Measurements from ENCODE around the gene PIEZO1. TPM values are rescaled to one million over a fixed set of nuclear protein-coding genes. Genes with fewer than 3 reads are reported as not detected.

PIEZO1 gene
- total RNA-seq, 2 donors from 2014 or later = 272 to 318 TPM

DNA sequence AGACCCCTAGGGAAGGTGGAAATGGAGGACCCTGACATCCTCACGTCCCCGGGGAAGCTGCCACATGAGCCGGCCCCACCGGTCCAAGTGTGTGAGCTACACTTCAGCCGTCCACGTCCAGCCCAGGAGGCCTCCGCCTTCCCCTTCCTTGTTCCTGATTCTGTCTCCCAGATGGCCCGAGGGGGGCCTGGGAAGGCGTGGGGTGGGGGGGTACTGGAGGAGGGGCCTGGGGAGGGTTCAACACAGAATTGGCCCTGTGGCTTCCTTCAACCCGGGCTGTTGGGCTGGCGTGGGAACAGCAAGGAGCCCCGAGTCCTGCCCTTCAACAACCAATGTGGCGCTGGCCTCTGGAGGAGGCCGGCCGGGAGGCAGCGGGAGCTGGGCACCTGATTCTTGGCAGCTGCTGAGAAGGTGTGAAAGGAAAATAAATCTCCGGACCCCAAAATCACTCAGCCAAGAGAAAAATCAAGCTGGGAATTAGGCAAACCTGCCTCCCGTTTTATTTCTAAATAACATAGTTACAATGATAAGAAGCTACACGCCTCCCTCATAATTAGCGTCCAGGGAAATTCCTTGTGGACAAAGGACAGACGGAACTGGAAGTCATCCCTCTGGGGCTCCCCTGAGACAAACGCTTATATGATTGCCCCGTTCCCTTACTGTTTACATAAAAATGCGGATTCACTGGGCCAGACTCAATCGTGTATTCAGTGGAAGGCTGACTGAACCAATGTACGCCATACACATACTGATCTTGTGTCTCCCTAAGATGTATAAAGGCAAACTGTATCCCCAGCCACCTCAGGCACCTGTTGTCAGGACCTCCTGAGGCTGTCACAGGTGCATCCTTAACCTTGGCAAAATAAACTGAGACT lies 28.5 kb upstream of the PIEZO1 start:
- Mint-ChIP-seq H3K27ac (no peak overlapping the region), H3K36me3 (ENCODE audit: low read depth) (no peaks in the 10 kb centered on the region), H3K4me1 (peaks cover 9% of the 10 kb centered on the region), H3K27me3 (no peaks in the 10 kb centered on the region), H3K4me3 (no peak overlapping the region)
- ATAC-seq = no peak
- no peak for DNase-seq
- H3K9me3 ChIP-seq (ENCODE audit: control insufficient read depth, low read length, poor library complexity, severe bottlenecking) = no peaks in the 10 kb centered on the region

DNA sequence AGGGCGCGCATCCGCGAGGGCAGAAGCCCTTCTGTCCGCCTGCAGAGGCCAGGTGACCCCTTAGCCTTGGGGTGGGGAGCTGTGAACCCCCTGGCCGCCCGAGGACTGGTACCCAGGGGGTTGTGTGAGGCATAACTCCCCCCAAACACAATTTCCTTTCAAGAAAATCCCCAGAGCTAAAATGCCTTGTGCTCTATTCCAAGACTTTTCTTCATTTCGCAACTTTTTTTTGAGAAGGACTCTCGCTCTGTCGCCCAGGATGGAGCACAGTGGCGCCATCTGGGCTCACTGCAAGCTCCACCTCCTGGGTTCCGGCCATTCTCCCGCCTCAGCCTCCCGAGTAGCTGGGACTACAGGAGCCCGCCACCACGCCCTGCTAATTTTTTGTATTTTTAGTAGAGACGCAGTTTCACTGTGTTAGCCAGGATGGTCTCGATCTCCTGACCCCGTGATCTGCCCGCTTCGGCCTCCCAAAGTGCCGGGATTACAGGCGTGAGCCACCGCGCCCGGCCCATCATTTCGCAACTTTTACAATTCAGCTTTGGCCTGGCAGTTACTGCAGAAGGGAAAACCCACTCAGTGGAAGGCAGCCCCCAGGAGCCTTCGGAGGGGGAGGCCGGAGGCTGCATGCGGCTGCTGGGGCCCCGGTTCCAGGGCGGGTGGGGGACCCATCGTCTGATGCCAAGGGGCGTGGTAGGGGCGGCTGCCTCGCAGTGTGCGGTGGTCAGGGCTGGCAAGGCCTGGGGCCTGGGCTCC lies 27.7 kb upstream of the PIEZO1 start:
- no peak for ATAC-seq
- no peaks in the 10 kb centered on the region for H3K9me3 ChIP-seq (ENCODE audit: control insufficient read depth, low read length, poor library complexity, severe bottlenecking)
- H3K4me1 Mint-ChIP-seq = peaks cover 12% of the 10 kb centered on the region
- no peak for DNase-seq
- H3K4me3 Mint-ChIP-seq = peak overlapping the region; percentile 60
- no peaks in the 10 kb centered on the region for H3K27me3 Mint-ChIP-seq
- H3K27ac Mint-ChIP-seq = no peak overlapping the region
- H3K36me3 Mint-ChIP-seq (ENCODE audit: low read depth) = no peaks in the 10 kb centered on the region

DNA sequence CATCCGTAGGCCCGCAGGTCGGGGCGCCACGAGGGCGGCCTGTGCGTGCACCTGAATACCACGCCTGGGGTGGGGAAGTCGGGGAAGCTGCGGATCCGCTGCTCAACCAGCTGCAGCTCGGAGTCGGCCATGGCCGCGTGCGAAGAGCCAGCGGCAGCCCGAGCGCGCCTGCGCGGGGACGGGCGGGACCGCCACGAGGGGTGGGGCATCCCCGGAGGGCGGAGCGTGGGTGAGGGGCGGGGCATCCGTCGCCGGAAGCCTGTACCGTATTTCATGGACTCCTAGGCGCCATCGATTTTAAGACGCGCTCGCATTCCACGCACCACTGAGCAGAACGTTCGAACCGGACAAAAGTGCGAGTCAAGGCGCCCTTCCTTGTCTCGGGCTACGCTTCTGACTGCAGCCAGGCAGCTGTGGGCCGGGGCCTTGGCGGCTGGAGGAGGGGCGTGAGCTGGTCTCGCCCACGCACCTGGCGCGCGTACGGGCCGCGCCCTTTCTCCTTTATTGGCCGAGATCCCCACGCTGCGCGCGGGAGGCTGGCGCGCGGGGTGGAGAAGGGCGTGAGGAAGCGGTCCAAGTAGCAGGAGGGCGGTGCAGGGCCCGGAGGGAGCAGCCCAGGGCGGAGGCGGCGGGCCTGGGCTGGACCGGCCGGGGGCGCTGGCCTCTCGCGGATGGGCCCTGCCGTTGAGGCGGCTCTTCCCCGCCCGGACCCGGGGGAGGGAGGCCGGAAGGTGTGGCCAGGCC lies 26.9 kb upstream of the PIEZO1 start, which contains the start of gene APRT:
Gene APRT (minus strand): TSS at position 160 of the 744 bp plus-strand sequence. CDS start 29 bp downstream, at position 131.
- peaks cover 12% of the 10 kb centered on the region for H3K4me1 Mint-ChIP-seq
- peak within 1 kb of the TSS; percentile 96 for H3K4me3 Mint-ChIP-seq
- no peaks in the 10 kb centered on the region for H3K27me3 Mint-ChIP-seq
- peak within 1 kb of the TSS; percentile 82 for H3K27ac Mint-ChIP-seq
- DNase-seq (peak; percentile 96 to 99 (median 97)), ATAC-seq (peak; percentile 92)
- no peaks in the 10 kb centered on the region for H3K36me3 Mint-ChIP-seq (ENCODE audit: low read depth)
- no peaks in the 10 kb centered on the region for H3K9me3 ChIP-seq (ENCODE audit: control insufficient read depth, low read length, poor library complexity, severe bottlenecking)

DNA sequence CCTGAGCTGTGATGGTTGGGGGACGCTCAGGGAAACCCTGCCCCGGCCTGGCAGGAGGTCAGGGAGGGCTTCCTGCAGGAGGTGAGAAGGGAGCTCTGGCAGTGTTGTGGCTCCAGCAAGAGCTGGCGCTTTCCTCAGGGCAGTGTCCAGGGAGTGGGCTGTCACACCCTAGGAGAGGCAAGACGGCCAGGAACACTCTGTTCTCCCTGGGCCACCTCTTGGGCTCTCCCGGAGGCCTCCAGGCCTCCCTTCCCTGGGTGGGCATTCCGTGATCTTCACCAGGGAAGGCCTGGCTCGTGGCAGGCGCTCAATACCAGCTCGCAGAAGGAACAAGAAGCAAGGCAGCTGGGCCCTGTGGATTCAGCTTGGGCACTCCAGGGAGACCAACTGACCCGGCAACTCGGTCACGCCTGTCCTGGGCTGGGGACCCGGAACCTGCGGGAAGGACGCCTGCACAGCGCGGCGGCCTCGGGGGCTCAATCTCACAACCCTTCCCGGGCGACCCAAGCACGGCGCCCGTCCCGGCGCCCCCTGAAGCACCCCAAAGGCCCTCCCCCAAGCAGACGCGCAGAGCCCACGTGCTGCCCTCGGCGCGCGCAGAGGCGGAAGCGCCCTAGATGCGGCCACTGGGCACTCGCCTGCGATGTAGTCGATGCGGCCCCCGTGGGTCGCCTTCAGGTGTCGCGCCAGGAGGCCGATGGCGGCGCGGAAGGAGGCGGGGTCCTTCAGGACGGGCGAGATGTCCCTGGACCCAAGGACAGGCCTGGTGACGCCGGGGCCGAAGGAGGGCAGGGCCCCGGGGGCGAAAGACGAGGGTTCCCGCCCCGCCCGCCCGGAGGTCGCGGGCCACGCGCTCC lies 26.1 kb upstream of the PIEZO1 start:
- H3K27ac Mint-ChIP-seq = peak overlapping the region; percentile 82
- peak; percentile 57 for ATAC-seq
- no peaks in the 10 kb centered on the region for H3K36me3 Mint-ChIP-seq (ENCODE audit: low read depth)

DNA sequence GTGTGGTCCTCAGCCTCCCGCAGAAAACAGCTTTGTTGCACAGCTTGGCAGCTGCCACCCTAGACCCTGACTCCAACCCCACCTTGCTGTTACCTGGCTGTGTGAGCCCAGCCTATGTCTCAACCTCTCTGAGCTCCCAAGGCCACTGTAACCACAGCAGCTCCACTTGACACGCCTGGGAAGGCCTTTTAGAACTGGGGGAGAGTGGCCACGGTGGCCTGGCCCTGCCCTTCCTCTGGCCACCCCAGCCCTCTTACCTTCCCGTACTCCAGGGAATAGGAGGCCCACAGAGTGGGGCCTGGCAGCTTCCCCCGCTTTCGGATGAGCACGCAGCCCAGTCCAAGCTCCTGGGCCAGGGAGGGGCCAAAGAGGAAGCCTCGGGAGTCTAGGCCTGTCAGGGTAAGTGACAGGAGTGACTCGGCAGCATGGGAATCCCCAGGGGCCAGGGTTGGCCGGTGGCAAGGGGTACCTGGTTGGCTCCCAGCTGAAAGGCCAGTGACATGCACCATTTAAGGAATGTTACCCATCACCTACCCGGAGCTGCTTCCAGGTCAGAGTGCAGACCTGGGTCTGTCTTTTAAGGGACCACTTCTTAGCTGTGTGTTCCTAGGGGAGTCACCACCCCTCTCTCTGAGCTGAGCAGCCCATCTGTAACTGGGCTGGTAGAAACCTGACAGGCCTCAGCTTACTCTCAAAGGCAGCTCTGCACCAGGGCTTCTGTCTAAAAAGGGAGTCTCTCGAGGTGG lies 25.3 kb upstream of the PIEZO1 start:
- Mint-ChIP-seq H3K4me3 (peak overlapping the region; percentile 96), H3K27ac (peak overlapping the region; percentile 54), H3K4me1 (peaks cover 12% of the 10 kb centered on the region), H3K27me3 (no peaks in the 10 kb centered on the region), H3K36me3 (ENCODE audit: low read depth) (no peaks in the 10 kb centered on the region)
- ATAC-seq = no peak
- H3K9me3 ChIP-seq (ENCODE audit: control insufficient read depth, low read length, poor library complexity, severe bottlenecking) = no peaks in the 10 kb centered on the region
- DNase-seq = no peak

More for the DNA sequence above, 26.1 kb upstream of the PIEZO1 start:
- H3K4me3 Mint-ChIP-seq = peak overlapping the region; percentile 96
- no peaks in the 10 kb centered on the region for H3K9me3 ChIP-seq (ENCODE audit: control insufficient read depth, low read length, poor library complexity, severe bottlenecking)
- H3K27me3 Mint-ChIP-seq = no peaks in the 10 kb centered on the region
- DNase-seq = peak; percentile 39 to 54 (median 52)
- H3K4me1 Mint-ChIP-seq = peaks cover 12% of the 10 kb centered on the region

DNA sequence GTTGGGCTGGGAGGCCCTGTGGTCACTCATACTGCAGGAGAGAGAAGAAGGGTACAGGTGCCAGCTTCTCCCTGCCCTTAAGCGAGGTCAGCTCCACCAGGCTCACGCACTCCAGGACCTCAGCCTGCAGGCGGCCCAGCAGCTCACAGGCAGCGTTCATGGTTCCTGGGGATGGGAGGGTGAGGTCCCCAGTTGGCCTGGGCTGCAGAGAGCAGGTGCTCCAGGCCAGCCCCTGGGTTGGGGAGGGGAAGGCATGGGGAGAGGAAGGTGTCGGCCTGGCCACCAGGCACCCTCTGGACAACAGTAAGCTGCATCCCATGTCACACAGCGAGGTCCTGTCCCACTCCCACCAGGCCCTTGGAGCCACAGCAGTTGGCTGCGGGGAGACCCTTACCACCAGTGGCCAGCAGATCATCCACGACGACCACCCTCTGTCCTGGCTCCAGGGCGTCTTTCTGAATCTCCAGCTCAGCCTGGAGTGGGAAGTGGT lies 24.7 kb upstream of the PIEZO1 start:
- H3K4me3 Mint-ChIP-seq = peak overlapping the region; percentile 53
- ATAC-seq (no peak), DNase-seq (no peak)
- no peaks in the 10 kb centered on the region for H3K9me3 ChIP-seq (ENCODE audit: control insufficient read depth, low read length, poor library complexity, severe bottlenecking)
- H3K4me1 Mint-ChIP-seq = peaks cover 12% of the 10 kb centered on the region
- peak overlapping the region; percentile 54 for H3K27ac Mint-ChIP-seq
- H3K36me3 Mint-ChIP-seq (ENCODE audit: low read depth) = no peaks in the 10 kb centered on the region
- H3K27me3 Mint-ChIP-seq = no peaks in the 10 kb centered on the region

DNA sequence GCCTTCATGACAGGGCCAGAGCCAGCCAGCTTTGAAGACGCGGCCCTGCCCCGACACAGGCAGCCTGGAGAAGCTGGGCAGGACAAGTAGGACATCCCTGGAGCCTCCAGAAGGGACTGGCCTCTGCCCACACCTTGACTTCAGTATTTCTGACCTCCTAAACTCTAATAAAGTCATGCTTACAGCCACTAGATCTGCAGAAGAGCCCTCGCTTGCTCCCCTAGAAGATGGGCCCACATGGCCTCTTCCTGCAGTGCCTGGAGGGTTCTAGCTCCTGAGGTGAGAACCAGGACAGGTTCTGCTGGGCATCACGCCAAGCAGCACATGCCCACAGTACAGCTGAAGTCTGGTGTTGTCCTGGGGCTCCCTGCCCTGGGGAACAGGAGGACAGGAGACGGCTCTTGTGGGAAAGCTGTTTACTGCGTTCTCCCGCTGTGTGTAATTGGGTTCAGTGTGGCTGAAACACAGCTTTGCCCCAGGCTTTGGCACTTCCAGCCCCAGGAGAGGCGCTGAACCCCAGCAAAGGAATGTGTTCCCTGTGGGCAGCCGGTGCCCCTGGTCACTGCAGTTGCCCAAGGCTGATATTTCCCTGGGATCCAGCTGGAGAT lies 24.2 kb upstream of the PIEZO1 start:
- ATAC-seq (no peak), DNase-seq (no peak)
- H3K27me3 Mint-ChIP-seq = no peaks in the 10 kb centered on the region
- H3K9me3 ChIP-seq (ENCODE audit: control insufficient read depth, low read length, poor library complexity, severe bottlenecking) = no peaks in the 10 kb centered on the region
- no peak overlapping the region for H3K4me3 Mint-ChIP-seq
- H3K4me1 Mint-ChIP-seq = peaks cover 12% of the 10 kb centered on the region
- no peaks in the 10 kb centered on the region for H3K36me3 Mint-ChIP-seq (ENCODE audit: low read depth)
- peak overlapping the region; percentile 61 for H3K27ac Mint-ChIP-seq

DNA sequence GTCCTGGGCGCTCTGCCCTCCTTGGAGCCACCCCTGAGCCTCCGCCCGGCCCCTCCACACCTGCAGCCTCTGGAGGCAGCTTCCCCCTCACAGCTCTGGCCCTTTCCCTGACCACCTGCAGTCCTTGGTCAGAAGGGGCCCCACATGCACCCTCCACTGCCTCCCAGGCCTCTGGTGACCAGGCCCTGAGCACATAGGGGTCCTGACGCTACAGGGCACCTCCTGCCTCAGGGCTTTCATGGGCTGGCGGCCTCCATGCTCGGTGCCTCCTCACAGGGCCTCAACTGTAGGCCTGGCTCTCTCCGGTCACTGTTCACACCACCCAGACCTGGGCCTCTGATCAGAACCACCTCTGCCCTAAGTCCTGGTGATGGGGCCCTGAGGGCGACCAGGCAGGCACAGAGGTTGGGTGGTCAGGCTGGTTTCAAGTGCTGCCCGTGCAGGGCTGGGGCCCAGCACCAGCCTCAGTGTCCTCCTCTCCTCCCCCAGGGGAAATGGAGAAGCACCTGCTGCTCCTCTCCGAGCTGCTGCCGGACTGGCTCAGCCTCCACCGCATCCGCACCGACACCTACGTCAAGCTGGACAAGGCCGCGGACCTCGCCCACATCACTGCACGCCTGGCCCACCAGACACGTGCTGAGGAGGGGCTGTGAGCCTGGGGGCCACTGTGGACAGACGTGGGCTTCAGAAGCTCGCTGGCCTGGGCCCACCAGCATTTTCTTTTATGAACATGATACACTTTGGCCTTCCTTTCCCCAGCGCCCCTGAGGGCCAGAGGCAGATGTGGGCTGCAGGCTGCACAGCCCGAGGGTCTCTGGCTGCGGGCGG lies 22.8 kb upstream of the PIEZO1 start:
- DNase-seq (no peak), ATAC-seq (no peak)
- Mint-ChIP-seq H3K4me3 (no peak overlapping the region), H3K27me3 (no peaks in the 10 kb centered on the region), H3K36me3 (ENCODE audit: low read depth) (no peaks in the 10 kb centered on the region), H3K4me1 (peaks cover 14% of the 10 kb centered on the region), H3K27ac (peak overlapping the region; percentile 61)
- no peaks in the 10 kb centered on the region for H3K9me3 ChIP-seq (ENCODE audit: control insufficient read depth, low read length, poor library complexity, severe bottlenecking)

DNA sequence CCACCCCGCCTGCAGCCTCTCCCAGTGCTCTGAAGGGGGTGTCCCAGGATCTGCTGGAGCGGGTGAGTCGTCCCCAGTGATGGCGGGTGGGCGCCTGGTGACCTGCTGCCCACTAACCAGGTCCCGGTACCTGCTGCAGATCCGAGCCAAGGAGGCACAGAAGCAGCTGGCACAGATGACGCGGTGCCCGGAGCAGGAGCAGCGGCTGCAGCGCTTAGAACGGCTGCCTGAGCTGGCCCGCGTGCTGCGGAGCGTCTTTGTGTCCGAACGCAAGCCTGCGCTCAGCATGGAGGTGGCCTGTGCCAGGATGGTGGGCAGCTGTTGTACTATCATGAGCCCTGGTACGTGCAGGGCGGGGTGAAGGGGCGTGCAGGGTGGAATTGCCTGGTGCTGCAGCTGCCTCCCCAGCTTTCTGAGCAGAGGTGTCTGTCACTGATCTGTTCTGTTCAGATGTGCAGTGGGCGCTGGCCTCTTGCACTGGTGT lies 22.2 kb upstream of the PIEZO1 start:
- H3K4me3 Mint-ChIP-seq = no peak overlapping the region
- H3K36me3 Mint-ChIP-seq (ENCODE audit: low read depth) = no peaks in the 10 kb centered on the region
- no peak overlapping the region for H3K27ac Mint-ChIP-seq
- no peaks in the 10 kb centered on the region for H3K27me3 Mint-ChIP-seq
- DNase-seq = no peak
- peaks cover 14% of the 10 kb centered on the region for H3K4me1 Mint-ChIP-seq
- no peaks in the 10 kb centered on the region for H3K9me3 ChIP-seq (ENCODE audit: control insufficient read depth, low read length, poor library complexity, severe bottlenecking)
- ATAC-seq = no peak

DNA sequence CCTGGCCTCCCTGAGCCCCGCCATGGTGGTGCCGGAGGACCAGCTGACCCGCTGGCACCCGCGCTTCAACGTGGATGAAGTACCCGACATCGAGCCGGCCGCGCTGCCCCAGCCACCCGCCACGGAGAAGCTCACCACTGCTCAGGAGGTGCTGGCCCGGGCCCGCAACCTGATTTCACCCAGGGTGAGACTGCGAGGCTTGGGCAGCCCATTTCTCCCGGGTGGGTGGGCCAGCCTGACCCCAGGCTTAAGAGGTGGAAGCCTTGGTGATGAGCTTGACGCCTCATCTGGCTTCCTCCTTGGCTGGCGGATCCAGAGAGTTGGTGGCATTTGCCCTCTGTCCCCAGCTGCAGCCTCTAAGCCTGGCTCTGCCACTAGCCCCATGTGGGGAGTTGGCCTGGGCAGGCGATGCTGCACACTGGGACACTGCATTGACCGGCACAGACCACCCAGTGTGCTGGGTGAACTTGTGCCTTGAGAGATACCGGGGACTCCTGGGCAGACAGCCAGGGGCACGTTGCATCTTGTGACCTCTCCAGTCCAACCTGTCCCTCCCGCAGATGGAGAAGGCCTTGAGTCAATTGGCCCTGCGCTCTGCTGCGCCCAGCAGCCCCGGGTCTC lies 21.6 kb upstream of the PIEZO1 start:
- no peak overlapping the region for H3K4me3 Mint-ChIP-seq
- H3K27ac Mint-ChIP-seq = no peak overlapping the region

More for the DNA sequence above, 21.6 kb upstream of the PIEZO1 start:
- ATAC-seq (no peak), DNase-seq (no peak)
- H3K36me3 Mint-ChIP-seq (ENCODE audit: low read depth) = no peaks in the 10 kb centered on the region
- H3K9me3 ChIP-seq (ENCODE audit: control insufficient read depth, low read length, poor library complexity, severe bottlenecking) = no peaks in the 10 kb centered on the region
- peaks cover 10% of the 10 kb centered on the region for H3K4me1 Mint-ChIP-seq
- H3K27me3 Mint-ChIP-seq = no peaks in the 10 kb centered on the region
